Measurements from ENCODE around the gene NDUFV2. TPM values are rescaled to one million over a fixed set of nuclear protein-coding genes. Genes with fewer than 3 reads are reported as not detected.

NDUFV2 gene
- total and polyA plus RNA-seq, 2 of the 8 experiments (the other 6 are each of a cell fraction or from before 2014, with no cell fraction given) = 90.8 to 191 TPM

DNA sequence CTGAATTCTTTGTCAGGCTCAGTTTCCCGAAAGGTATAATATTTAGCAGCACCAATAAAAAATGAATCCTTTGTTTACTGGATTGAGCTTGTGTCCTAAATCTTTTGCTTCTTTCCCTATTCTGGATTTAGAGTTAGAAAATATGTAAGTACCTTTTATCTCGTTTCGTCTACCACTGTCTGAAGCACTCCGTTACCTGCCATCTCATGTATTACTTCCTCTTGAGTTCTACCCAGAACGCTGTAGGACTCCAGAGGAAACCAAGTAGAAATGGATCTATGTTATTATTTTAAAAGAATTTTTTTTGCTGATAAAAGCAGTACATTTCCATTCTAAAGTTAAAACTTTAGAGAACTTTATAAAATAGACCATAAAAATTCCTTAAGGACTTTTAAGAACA is 47.6 kb downstream of the NDUFV2 start (continued):
- TF ChIP-seq POLR2AphosphoS5 (IDR thresholded peaks at IDR 0.05; ENCODE audit: low read depth, low read length) = no peak
- TF ChIP-seq RNF2 (IDR thresholded peaks at IDR 0.05; ENCODE audit: borderline replicate concordance, low read depth, low read length, missing control alignments, poor library complexity, severe bottlenecking) = no peak
- TF ChIP-seq ASH2L (IDR thresholded peaks at IDR 0.05; ENCODE audit: low read length) = no peak
- TF ChIP-seq CHD1 (IDR thresholded peaks at IDR 0.05; ENCODE audit: low read depth, low read length) = no peak
